ENCODE measurements around the gene SCN1B. TPM values are rescaled to one million over a fixed set of nuclear protein-coding genes. Genes with fewer than 3 reads are reported as not detected.

SCN1B gene
- total and polyA plus RNA-seq, 2 of the 13 experiments (the other 11 are each of a cell fraction or from before 2014, with no cell fraction given), result 2.7 to 20.1 TPM

DNA sequence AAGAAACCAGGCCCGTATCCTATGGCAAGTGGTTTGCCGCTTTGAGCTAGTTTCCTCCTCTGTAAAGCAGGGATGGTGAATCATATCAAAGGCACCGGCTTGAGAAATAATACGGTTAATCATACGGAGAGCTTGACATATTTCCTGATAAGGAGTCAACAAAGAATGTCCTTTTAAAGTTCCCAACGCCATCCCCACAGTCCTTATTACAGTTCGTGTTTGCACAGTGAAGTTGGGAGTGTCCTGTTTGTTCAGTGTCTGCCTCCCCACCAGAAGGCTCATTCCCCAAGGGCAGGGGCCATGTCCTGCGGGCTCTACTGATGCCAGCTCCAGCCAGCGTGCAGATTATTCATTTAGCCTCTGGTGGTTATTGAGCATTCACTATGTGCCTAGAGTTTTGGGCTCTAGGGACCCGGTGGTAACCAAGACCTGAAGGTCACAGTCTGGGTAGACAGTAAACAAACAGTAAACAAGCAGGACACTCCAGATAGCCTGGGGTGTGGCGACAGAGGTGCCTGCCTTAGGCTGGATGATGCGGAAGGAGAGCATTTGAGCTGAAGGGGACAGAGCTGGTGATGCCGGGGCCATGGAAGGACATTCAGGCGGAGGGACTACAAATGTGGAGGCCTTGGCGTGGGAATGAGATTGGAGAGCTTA lies 23.8 kb upstream of the SCN1B start (continued):
- TF ChIP-seq, protein P1, sequence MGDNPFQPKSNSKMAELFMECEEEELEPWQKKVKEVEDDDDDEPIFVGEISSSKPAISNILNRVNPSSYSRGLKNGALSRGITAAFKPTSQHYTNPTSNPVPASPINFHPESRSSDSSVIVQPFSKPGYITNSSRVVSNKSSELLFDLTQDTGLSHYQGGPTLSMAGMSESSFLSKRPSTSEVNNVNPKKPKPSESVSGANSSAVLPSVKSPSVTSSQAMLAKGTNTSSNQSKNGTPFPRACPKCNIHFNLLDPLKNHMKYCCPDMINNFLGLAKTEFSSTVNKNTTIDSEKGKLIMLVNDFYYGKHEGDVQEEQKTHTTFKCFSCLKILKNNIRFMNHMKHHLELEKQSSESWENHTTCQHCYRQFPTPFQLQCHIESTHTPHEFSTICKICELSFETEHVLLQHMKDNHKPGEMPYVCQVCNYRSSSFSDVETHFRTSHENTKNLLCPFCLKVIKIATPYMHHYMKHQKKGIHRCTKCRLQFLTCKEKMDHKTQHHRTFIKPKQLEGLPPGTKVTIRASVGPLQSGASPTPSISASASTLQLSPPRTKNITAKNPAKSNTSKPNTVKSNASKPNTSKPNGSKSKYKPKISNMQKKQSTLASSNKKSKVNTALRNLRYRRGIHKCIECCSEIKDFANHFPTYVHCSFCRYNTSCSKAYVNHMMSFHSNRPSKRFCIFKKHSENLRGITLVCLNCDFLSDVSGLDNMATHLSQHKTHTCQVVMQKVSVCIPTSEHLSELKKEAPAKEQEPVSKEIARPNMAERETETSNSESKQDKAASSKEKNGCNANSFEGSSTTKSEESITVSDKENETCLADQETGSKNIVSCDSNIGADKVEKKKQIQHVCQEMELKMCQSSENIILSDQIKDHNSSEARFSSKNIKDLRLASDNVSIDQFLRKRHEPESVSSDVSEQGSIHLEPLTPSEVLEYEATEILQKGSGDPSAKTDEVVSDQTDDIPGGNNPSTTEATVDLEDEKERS (CRISPR knock-in tag; IDR thresholded peaks at IDR 0.05), result peak; percentile 94; the same call in 1 of the 2 replicates
- TF ChIP-seq, protein P2, sequence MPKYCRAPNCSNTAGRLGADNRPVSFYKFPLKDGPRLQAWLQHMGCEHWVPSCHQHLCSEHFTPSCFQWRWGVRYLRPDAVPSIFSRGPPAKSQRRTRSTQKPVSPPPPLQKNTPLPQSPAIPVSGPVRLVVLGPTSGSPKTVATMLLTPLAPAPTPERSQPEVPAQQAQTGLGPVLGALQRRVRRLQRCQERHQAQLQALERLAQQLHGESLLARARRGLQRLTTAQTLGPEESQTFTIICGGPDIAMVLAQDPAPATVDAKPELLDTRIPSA (CRISPR knock-in tag; IDR thresholded peaks at IDR 0.05; ENCODE audit: borderline replicate concordance), result no peak
- TF ChIP-seq CBX2 (IDR thresholded peaks at IDR 0.05; ENCODE audit: low read depth, low read length) (no peak), CBX2 (CRISPR knock-in tag; IDR thresholded peaks at IDR 0.05; ENCODE audit: low read depth) (no peak), NR2F2 (IDR thresholded peaks at IDR 0.05; ENCODE audit: borderline replicate concordance, low read depth) (peak; percentile 84; the same call in 1 of the 2 replicates), FOXJ3 (CRISPR knock-in tag; IDR thresholded peaks at IDR 0.05; ENCODE audit: borderline replicate concordance) (peak; percentile 93), KLF16 (CRISPR knock-in tag; IDR thresholded peaks at IDR 0.05) (peak in 1 of 2 experiments; percentile 76; a peak in 1 of 4 replicates), ZNF660 (CRISPR knock-in tag; IDR thresholded peaks at IDR 0.05; ENCODE audit: borderline replicate concordance, low read depth) (no peak), ZNF354B (CRISPR knock-in tag; IDR thresholded peaks at IDR 0.05) (no peak), NAIF1 (CRISPR knock-in tag; IDR thresholded peaks at IDR 0.05; ENCODE audit: borderline replicate concordance) (no peak), ZNF225 (CRISPR knock-in tag; IDR thresholded peaks at IDR 0.05) (no peak), ZNF552 (CRISPR knock-in tag; IDR thresholded peaks at IDR 0.05; ENCODE audit: borderline replicate concordance) (no peak), ESRRA (CRISPR knock-in tag; IDR thresholded peaks at IDR 0.05; ENCODE audit: low read depth) (peak; percentile 73; the same call in 1 of the 2 replicates), POLR2AphosphoS2 (IDR thresholded peaks at IDR 0.05; ENCODE audit: low read depth, low read length) (no peak)
- TF ChIP-seq, protein P3, sequence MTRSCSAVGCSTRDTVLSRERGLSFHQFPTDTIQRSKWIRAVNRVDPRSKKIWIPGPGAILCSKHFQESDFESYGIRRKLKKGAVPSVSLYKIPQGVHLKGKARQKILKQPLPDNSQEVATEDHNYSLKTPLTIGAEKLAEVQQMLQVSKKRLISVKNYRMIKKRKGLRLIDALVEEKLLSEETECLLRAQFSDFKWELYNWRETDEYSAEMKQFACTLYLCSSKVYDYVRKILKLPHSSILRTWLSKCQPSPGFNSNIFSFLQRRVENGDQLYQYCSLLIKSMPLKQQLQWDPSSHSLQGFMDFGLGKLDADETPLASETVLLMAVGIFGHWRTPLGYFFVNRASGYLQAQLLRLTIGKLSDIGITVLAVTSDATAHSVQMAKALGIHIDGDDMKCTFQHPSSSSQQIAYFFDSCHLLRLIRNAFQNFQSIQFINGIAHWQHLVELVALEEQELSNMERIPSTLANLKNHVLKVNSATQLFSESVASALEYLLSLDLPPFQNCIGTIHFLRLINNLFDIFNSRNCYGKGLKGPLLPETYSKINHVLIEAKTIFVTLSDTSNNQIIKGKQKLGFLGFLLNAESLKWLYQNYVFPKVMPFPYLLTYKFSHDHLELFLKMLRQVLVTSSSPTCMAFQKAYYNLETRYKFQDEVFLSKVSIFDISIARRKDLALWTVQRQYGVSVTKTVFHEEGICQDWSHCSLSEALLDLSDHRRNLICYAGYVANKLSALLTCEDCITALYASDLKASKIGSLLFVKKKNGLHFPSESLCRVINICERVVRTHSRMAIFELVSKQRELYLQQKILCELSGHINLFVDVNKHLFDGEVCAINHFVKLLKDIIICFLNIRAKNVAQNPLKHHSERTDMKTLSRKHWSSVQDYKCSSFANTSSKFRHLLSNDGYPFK (CRISPR knock-in tag; IDR thresholded peaks at IDR 0.05; ENCODE audit: borderline replicate concordance), result no peak
- TF ChIP-seq, protein P4, sequence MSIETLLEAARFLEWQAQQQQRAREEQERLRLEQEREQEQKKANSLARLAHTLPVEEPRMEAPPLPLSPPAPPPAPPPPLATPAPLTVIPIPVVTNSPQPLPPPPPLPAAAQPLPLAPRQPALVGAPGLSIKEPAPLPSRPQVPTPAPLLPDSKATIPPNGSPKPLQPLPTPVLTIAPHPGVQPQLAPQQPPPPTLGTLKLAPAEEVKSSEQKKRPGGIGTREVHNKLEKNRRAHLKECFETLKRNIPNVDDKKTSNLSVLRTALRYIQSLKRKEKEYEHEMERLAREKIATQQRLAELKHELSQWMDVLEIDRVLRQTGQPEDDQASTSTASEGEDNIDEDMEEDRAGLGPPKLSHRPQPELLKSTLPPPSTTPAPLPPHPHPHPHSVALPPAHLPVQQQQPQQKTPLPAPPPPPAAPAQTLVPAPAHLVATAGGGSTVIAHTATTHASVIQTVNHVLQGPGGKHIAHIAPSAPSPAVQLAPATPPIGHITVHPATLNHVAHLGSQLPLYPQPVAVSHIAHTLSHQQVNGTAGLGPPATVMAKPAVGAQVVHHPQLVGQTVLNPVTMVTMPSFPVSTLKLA (IDR thresholded peaks at IDR 0.05), result no peak
- TF ChIP-seq, protein P5, sequence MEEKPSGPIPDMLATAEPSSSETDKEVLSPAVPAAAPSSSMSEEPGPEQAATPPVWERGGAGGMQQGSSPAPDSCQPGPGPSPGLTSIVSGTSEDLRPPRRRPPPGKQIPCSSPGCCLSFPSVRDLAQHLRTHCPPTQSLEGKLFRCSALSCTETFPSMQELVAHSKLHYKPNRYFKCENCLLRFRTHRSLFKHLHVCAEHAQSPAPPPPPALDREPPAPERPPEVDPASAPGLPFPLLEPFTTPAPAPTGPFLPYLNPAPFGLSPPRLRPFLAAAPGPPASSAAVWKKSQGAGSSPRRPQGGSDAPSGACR (CRISPR knock-in tag; IDR thresholded peaks at IDR 0.05), result peak; percentile 57; the same call in 1 of the 2 replicates
- TF ChIP-seq, protein P6, sequence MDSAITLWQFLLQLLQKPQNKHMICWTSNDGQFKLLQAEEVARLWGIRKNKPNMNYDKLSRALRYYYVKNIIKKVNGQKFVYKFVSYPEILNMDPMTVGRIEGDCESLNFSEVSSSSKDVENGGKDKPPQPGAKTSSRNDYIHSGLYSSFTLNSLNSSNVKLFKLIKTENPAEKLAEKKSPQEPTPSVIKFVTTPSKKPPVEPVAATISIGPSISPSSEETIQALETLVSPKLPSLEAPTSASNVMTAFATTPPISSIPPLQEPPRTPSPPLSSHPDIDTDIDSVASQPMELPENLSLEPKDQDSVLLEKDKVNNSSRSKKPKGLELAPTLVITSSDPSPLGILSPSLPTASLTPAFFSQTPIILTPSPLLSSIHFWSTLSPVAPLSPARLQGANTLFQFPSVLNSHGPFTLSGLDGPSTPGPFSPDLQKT (CRISPR knock-in tag; IDR thresholded peaks at IDR 0.05; ENCODE audit: borderline replicate concordance), result no peak
